KG1 (cell line): Measurements from ENCODE around the gene TULP3.
"Not testable (repeated sequence)": the region's sequence is repeated elsewhere in the genome, so short reads cannot be mapped to it uniquely, and the experiment has no call there.

ENCODE experiments used
- DNase-seq: peaks from one replicate; lab custom pipeline; 2025; lab: John Stamatoyannopoulos, UW

The TULP3 gene

GRCh38 chr12:2890388-2891239 is at the start of gene TULP3:
TSS of gene TULP3 (plus strand) at chr12:2890891. CDS start at chr12:2890948, 57 bp downstream.
- DNase-seq, result peak; percentile 86

DNA sequence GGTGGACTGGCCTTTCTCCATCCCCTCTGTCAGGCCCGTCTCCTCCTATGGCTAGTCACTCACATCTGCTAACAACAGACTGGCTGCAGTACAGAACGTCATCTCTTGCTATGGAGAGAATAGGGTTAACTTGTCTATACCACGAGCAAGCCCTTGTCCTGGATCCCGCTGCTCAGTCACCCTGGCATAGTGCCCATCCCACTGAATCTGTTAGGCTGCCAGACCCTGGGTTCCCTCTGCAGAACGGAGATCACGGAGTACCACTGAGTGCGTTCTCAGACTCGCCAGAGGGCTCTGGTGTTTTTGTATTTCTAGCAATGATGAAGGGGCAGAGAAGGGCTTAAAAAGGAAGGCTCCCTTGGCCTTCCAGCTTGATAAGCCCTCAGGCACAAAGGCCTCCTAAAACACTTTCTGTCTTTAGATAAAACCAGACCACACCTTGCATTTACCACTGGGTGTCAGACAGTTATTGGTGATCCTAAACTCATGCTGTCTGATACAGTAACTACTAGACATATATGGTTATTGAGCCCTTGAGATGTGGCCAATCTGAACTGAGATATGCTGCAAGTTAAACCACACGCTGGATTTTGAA is 49.5 kb upstream of the TULP3 start:
- no peak for DNase-seq

DNA sequence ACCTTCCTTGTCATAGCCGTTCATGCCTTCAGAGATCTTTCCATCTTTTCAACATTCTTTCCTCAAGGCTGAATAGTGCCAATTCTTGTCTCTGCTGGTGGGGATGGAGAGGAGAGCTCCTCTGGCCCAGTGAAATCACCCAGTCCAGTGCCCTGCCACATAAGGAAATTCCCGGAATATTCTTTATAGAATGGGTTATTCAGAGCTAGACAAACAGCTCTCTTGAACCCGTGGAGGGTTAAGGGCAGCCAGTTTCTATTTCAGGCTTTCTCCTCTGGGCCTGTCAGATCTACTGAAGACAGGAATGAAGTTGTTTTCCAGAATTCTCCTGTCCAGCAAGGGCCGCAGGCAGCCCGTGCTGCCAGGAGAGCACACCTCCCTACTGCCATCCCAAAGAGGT is 47.7 kb upstream of the TULP3 start:
- DNase-seq, result no peak

DNA sequence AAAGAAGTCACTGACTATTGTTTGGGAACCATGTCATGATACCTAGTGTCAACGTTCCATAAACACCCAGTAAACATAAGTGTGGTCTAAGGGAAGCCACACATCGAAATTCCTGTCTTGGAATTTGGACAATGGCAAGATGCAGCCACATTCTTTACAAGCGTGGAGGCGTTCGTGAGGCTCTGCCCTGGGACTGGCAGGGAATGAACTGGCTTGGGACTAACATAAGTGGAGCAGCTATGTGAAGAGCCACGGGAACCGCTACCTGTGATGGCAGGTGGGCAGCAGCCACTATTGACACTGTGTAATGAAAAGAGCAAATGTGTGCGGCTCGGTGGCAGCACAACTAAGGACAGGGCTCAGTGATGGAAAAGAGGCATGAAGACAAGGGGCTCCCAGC is 45.9 kb upstream of the TULP3 start:
- no peak for DNase-seq

- no peak for DNase-seq
These were observed 45.4 kb upstream of the TULP3 start for GRCh38 chr12:2845280-2845679.

GRCh38 chr12:2851931-2852330 is 38.8 kb upstream of the TULP3 start:
- no peak for DNase-seq

DNA sequence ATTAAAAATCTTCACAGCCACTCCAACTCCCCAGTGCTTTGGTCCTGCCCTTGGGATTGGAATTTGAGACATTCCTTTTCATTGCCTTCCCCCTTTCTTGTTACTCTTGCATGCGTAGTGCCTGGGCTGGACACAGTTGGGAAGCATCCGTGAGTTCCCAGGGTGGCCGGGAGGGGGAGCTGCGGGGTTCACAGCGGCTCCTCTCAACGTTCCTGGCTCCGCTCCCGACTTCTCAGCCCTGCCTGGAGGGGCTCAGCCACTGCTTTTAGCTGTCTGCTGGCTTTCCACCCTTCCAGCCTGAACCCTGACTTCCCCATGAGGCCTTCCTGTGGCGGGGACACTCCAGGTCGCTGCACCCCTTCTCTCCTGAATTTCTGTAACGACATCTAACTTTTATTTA is 37.1 kb upstream of the TULP3 start:
- DNase-seq, result no peak

- no peak for DNase-seq
These were observed 35.8 kb upstream of the TULP3 start for GRCh38 chr12:2854669-2855453.

DNA sequence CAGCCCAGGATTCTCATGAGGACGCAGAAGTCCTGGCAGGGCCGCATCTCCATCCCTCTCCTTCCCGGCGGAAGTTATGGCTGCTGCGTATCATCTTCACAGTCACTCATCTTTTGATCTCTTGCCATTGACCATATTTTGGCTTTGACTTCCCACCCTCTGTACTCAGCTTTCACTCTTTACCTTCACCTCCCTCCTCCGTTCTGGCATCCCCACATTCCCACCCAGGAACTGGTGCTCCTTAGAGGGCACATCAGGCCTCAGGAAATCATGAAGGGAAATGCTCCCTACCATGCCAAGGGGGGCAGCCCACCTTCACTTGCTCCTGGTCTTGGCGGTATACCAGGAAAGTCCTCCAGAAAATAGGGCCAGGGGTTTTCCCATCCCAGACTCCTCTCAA is 35.1 kb upstream of the TULP3 start:
- DNase-seq, result no peak

DNA sequence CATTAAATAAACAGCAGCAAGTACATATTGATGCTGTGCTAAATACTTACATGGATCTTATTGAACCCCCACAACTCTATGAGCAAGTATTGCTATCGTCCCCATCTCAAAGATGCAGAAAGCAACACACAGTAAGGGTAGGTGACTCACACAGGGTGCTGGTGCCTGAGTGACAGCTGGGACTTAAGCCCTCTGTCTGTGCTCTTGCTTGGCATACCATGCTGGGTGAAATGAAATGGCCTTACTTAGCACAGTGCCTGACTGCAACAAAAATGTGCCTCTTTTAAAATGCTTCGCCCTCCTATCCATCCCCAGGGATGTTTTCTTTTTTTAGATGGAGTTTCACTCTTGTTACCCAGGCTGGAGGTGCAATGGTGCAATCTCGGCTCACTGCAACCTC is 34.6 kb upstream of the TULP3 start:
- no peak for DNase-seq

DNA sequence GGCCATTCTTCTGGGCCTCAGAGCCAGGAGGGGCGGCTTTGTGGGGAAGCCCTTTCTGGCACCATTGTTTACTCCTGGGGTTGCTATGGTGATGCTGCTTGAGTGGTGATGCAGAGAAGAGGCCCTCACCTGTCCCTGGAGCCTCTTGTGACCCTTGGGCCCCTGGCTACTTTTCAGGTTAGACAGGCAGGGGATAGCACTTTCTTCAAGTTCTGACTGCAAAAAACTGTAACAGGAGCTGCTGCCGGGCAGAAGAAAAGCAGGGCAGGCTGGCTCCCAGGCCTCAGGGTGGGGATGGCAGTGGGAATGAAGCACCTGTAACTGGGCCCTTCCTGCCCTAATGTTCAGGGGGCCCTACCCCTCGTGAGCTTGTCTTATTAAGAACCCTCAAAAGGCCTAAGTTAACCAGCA is 33.7 kb upstream of the TULP3 start, which contains the start of gene TEX52:
TEX52 (minus strand) TSS at position 19 of the 411 bp plus-strand sequence; CDS start at position 6, 13 bp downstream.
- no peak for DNase-seq

DNA sequence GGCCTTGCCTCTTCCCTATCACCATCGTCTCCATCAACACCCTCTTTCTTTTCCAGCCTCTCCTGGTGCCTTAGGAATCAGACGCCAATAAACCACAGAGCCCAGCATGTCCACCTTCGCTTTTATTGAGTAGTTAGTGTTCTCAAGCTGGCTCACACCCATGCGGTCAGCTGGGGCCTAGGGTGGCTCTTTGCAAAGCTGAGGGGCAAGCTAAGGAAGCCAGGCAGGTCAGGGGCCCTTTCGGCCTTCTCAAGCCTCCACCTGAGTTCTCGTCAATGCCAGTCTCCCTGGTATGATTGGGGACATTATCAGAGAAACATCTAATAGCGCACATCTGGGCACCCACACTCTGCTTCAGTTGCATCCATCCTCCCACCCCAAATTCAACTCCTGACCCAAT is 33.1 kb upstream of the TULP3 start:
- DNase-seq, result no peak

DNA sequence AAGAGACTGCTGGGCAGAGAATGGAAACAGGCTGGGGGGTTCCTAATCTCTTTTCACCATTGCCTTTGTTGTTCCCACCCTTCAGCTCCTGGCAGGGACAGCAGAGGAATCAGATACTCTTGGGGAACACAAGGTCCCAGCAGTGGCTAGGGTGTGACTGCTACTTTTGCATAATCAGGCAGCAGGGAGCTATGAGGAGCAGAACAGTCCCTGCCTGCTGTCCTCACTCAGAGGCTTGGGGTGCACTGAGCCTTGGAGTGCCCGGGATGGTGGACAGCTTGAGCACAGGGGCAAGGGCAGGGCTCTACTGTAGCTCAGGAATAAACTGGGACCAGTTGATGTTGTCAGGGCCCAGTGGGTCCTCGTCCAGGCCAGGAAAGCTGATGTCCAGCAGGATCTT is 32.4 kb upstream of the TULP3 start:
- no peak for DNase-seq

DNA sequence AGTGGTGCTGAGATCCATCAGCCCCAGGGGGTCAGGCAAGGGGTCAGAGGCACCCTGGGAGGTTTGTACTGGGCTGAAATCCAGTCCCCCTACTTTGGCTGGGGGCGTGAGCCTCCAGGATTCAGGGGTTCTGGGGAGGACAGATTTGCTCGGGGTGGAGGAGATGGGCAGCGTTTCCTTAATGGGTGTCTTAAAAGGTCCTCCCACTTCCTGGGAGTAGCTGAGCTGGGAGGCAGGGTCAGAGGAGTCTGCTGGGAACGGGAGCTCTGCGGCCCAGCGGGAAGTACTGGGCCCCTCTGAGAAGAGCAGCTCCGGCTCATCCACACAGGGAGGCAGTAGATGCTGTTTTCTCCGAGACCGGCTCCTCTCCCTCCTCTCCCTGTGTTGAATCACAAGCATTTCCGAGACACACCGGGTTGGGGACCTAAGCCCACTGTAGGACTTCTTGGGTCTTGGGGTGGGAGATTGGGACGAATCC is 31.7 kb upstream of the TULP3 start:
- no peak for DNase-seq

DNA sequence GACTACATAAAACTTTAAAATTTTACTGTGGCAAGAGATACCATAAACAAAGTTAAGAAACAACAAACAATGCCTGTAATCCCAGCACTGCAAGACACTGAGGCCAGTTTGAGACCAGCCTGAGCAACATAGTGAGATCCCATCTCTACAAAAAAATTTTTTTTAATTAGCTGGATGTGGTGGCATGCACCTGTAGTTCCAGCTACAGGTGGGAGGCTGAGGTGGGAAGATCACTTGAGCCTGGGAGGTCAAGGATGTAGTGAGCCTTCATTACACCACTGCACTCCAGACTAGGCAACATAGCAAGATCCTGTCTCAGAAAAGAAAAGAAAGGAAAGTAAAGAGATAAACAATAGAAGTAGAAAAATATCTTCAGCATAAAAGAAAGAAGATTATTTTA is 30.5 kb upstream of the TULP3 start:
- no peak for DNase-seq

DNA sequence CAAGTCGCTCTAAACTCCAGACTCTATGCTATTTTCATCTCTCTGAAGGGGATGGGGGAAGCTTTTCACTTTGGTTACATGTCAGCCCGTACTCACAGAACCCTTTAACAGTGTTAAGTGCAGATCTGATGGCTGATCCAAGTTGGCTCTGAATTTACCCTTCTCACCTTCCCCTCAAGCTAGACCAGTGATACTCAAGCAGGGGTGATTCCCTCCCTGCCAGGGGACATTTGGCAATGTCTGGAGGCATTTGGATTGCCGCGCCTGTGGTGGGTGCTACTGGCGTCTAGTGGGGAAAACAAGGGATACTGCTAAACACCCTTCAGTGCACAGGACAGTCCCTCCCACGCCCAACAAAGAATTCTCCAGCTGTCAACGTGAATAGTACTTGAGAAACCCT is 27.8 kb upstream of the TULP3 start:
- no peak for DNase-seq

DNA sequence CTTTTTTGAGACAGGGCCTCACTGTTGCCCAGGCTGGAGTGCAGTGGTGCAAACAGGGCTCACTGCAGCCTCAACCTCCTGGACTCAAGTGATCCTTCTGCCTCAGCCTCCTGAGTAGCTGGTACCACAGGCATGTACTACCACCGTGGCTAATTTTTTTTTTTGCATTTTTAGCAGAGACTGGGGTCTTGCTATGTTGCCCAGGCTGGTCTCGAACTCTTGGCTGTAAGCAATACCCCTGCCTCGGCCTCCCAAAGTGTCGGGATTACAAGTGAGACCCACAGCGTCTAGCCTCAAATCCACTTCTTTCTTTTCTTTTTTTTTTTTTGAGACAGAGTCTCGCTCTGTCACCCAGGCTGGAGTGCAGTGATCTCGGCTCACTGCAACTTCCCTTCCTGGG is 27.3 kb upstream of the TULP3 start:
- not testable (repeated sequence) for DNase-seq

DNA sequence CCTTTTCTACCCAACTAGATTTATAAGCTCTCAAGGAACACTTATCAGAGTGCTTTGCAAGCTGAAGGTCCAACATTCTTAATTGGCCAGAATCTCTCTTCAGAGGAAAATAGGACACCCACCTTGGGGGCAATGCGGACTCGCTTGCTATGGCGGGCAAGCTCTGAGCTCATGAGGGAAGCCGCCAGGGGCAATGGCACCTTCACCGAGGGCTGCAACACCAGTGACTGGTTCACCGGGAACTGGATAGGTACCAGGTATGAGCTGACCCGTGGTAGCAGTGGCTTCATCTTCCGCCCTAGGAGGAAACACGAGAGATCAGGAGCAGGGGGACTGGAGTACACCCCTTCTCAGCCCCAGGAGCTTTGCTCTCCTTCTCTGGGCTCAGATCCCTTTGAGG is 26.5 kb upstream of the TULP3 start:
- DNase-seq, result no peak

DNA sequence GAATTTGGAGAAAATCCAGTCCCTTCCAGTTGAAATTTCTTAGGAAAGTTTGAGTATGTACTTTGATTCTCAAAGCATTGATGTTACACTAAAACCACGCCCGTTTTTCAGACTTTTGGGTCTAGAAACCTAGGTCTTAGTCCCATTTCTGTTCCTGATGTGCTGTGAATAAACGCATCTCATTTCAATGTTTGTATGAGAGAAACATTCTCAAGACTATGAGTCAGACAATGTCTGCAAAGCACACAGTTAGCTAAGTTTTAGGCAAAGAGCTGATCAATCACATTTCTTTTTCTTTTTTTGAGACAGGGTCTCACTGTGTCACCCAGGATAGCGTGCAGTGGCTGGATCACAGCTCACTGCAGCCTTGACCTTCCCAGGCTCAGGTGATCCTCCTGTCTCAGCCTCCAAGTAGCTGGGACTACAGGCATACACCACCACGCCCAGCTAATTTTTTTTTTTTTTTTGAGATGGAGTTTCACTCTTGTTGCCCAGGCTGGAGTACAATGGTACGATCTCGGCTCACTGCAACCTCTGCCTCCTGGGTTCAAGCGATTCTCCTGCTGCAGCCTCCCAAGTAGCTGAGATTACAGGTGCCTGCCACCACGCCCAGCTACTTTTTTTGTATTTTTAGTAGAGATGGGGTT is 21.6 kb upstream of the TULP3 start:
- DNase-seq, result not testable (repeated sequence)

DNA sequence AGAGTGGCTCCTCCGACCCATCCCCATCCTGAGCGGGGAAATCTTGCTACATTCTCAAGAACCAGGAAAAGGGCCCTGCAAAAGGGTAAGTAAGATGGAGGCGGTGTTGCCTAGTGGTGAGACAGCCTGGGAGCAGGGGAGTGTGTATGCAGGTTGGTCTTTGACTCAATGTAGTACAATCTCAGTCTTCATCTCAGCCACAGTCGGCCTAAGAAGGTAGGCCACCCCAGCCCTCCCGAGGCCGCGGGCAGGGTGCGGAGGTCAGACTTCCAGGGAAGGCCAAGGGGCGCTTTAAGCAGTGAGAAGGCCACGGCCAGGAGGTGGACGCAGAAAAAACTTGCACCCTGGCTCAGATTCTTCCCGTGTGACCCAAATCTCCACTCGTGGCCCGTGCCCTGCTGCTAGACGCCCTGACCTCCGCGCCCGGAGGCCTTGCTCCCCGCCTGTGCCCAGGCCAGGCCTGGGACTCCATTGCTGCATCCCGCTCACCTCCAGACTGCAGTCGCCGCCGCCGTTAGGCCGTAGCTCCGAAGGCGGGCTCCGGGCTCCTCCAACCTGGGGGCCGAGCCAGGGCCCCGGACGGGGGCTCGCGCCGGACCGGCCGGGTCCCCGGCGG is 14.2 kb upstream of the TULP3 start:
- peak; percentile 36 for DNase-seq

DNA sequence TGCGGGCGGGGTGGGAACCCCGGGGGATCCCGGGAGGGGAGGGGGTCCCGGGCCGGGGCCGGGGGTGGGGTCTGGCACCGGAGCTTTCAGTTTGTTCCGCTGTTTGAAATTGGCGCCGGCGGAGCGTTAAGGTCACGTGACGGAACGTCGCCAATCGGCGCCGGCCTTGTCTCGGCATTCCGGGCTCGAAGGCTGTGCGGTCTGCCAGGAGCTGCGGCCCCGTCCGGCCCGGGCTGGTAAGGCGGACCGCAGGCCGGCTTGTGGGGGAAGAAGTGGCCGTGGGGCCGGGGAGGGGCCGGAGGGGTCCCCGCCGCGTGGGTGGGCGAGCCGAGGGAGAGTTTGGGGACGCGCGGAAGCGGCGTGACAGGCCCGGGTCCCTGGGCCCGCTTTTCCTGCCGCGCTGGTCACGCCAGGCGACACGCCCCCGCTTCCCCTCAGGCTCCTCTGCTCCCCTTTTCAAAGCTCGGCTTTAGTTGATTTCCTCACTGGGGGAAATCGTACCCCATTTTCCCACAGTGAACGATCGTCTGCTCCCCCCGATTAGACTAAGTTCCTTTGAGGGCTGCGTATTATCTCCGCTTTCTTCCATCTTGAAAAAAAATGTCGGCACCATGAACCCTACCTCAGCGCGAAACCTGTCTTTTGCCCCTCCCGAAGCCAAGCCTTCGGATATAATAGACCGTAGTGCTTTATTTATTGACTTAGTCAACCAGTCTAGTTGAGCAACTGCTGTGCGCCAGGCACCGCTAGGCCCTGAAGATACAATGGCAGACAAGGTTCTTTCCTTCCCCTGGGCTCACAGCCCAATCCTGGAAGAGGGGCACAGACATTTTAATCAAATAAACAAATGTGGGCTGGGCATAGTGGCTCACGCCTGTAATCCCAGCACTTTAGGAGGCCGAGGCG is 13.4 kb upstream of the TULP3 start, which contains the start of the genes FOXM1 and RHNO1:
FOXM1 (minus strand) TSS at position 128 of the 906 bp plus-strand sequence. CDS start 2,696 bp downstream, outside the sequence.
RHNO1 (plus strand) TSS at position 177 of the 906 bp plus-strand sequence. CDS start 8,144 bp downstream, outside the sequence.
- peak; percentile 85 for DNase-seq
